Endothelial cell of umbilical vein (primary cell): ENCODE data around the gene TMEM59L. TPM values are rescaled to one million over a fixed set of nuclear protein-coding genes. Genes with fewer than 3 reads are reported as not detected.

ENCODE experiments used
- BruUV-seq: library from RNA; stranded (reverse); fragments of 400-500 nt; replicated peaks from 2 replicates; lab custom pipeline; 2021; lab: Mats Ljungman, UMichigan
- CTCF ChIA-PET: fragments of 300-600, 350-600 bp; sonication (Branson Sonifier 250); formaldehyde crosslinking; loops from one replicate; lab custom pipeline; 2021; ENCODE audit warnings: antibody characterized with exemption, inconsistent platforms; lab: Charles Lee
- POLR2A ChIA-PET: fragments of 300-600, 350-600 bp; sonication (Branson Sonifier 250); formaldehyde crosslinking; loops from one replicate; lab custom pipeline; 2021; ENCODE audit warnings: antibody characterized with exemption, inconsistent platforms; lab: Charles Lee
- DNase-seq: peaks from one replicate; pipeline ENCODE4 v3.0.0-alpha.2; 2011; ENCODE audit warnings: low read depth, low spot score
- FAIRE-seq: peaks from 2 replicates; lab custom pipeline; 2011; peaks lifted over from hg19 to GRCh38; lab: Jason Lieb, UNC
- H2AFZ ChIP-seq: 2 replicates; pipeline ENCODE4 v1.6.0; 2012; ENCODE audit warnings: low read depth, low read length, control low read depth, inconsistent platforms
- H3K27ac ChIP-seq: 2 replicates; pipeline ENCODE4 v1.5.1; 2011; ENCODE audit warnings: low read depth, mild to moderate bottlenecking, control low read depth, low read length, moderate library complexity; ENCODE audit not compliant: insufficient read depth
- H3K27me3 ChIP-seq, 2 experiments: 2 replicates each; pipeline versions ENCODE4 v1.6.0 to v1.6.1; 2011; ENCODE audit warnings: low read length in 2 of 2, mixed read lengths in 1 of 2; ENCODE audit not compliant: control insufficient read depth in 2 of 2, insufficient read depth in 2 of 2
- H3K36me3 ChIP-seq, 2 experiments: 2 replicates in 1 of 2; 3 replicates in 1 of 2; pipeline ENCODE4 v1.5.1; 2011; ENCODE audit warnings: low read length in 2 of 2, mild to moderate bottlenecking in 1 of 2, moderate library complexity in 1 of 2; ENCODE audit not compliant: control insufficient read depth in 2 of 2, insufficient read depth in 2 of 2; ENCODE audit errors: extremely low read depth in 1 of 2
- H3K4me1 ChIP-seq: 3 replicates; pipeline ENCODE4 v1.5.1; 2011; ENCODE audit warnings: mild to moderate bottlenecking, low read length; ENCODE audit not compliant: control insufficient read depth, insufficient read depth; ENCODE audit errors: extremely low read depth
- H3K4me2 ChIP-seq: 2 replicates; pipeline ENCODE4 v1.6.1; 2011; ENCODE audit warnings: low read length, control low read depth, mixed read lengths; ENCODE audit not compliant: insufficient read depth
- H3K4me3 ChIP-seq, 3 experiments: fragments of 200-600 bp in 1 of 3; sonication (generic), shearing (Covaris generic) in 1 of 3; replicated peaks in 1 of 3; 2 replicates each; pipeline ENCODE4 v1.5.1; 2011 to 2016; ENCODE audit warnings: control low read depth in 3 of 3, low read length in 3 of 3, mild to moderate bottlenecking in 2 of 3, inconsistent platforms in 1 of 3, low read depth in 1 of 3, moderate library complexity in 1 of 3; ENCODE audit not compliant: insufficient read depth in 1 of 3
- H3K79me2 ChIP-seq: 2 replicates; pipeline ENCODE4 v1.6.0; 2012; ENCODE audit warnings: low read length, inconsistent platforms; ENCODE audit not compliant: control insufficient read depth, insufficient read depth
- H3K9ac ChIP-seq: replicated peaks from 2 replicates; pipeline ENCODE3; 2011; ENCODE audit warnings: low read length, control low read depth; ENCODE audit not compliant: insufficient read depth; ENCODE audit errors: extremely low read depth
- H3K9me1 ChIP-seq: replicated peaks from 3 replicates; pipeline ENCODE4 v1.6.0; 2011; ENCODE audit warnings: mild to moderate bottlenecking, low read length; ENCODE audit not compliant: control insufficient read depth, insufficient read depth; ENCODE audit errors: extremely low read depth
- H3K9me3 ChIP-seq: replicated peaks from 2 replicates; pipeline ENCODE4 v1.5.1; 2012; ENCODE audit warnings: low read length, inconsistent platforms; ENCODE audit not compliant: control insufficient read depth, insufficient read depth
- H4K20me1 ChIP-seq: replicated peaks from 2 replicates; pipeline ENCODE3; 2011; ENCODE audit warnings: mild to moderate bottlenecking, low read length; ENCODE audit not compliant: control insufficient read depth, insufficient read depth; ENCODE audit errors: extremely low read depth
- CTCF ChIP-seq, 2 donors: IDR thresholded peaks; 1 replicate in 1 of 2; 2 replicates in 1 of 2; pipeline ENCODE4 v1.5.1; 2011; ENCODE audit warnings: low read length in 2 of 2, mild to moderate bottlenecking in 2 of 2, moderate library complexity in 2 of 2, control low read depth in 1 of 2, inconsistent platforms in 1 of 2, low read depth in 1 of 2; ENCODE audit not compliant: insufficient read depth in 1 of 2; ENCODE audit errors: extremely low read depth in 1 of 2
- EZH2 ChIP-seq: IDR thresholded peaks from 2 replicates; pipeline ENCODE4 v1.6.1; 2012; ENCODE audit warnings: borderline replicate concordance, low read depth, mild to moderate bottlenecking, moderate library complexity, low read length, inconsistent platforms; ENCODE audit not compliant: severe bottlenecking
- FOS ChIP-seq: IDR thresholded peaks from 2 replicates; pipeline ENCODE4 v1.6.1; 2011; ENCODE audit warnings: mild to moderate bottlenecking, low read length, moderate library complexity, borderline replicate concordance; ENCODE audit not compliant: insufficient read depth
- GATA2 ChIP-seq: IDR thresholded peaks from 2 replicates; pipeline ENCODE4 v1.7.0; 2011; ENCODE audit warnings: low read depth, mild to moderate bottlenecking, moderate library complexity, mixed read lengths, low read length; ENCODE audit not compliant: insufficient read length, insufficient read depth
- JUN ChIP-seq: IDR thresholded peaks from 2 replicates; pipeline ENCODE4 v1.6.1; 2011; ENCODE audit warnings: borderline replicate concordance, low read depth; ENCODE audit not compliant: insufficient read length, insufficient read depth
- MAX ChIP-seq: IDR thresholded peaks from 2 replicates; pipeline ENCODE4 v1.6.1; 2011; ENCODE audit not compliant: insufficient read depth, insufficient read length
- MYC ChIP-seq: IDR thresholded peaks from one replicate; pipeline ENCODE4 v1.6.1; 2011; ENCODE audit warnings: mild to moderate bottlenecking, low read depth, low read length
- POLR2A ChIP-seq: IDR thresholded peaks from 2 replicates; pipeline ENCODE4 v1.6.1; 2012; ENCODE audit warnings: low read depth, mild to moderate bottlenecking, control low read depth, low read length
- POLR2AphosphoS5 ChIP-seq: IDR thresholded peaks from 2 replicates; pipeline ENCODE4 v1.6.1; 2012; ENCODE audit warnings: low read depth, mild to moderate bottlenecking, control low read depth, low read length, moderate library complexity; ENCODE audit not compliant: insufficient read depth
- dilution Hi-C: fragments of 300-500 bp; cut with MboI; formaldehyde crosslinking; loops from one replicate; pipeline ENCODE4 v1.15.0; 2019; ENCODE audit warnings: low sequenced_read_pairs; ENCODE audit not compliant: extremely low pct_ligation_motif_present
- intact Hi-C: fragments of 100-400 bp; cut with micrococcal nuclease; formaldehyde crosslinking; loops from one replicate; pipeline ENCODE4 v1.10.0; 2022
- polyA plus RNA-seq, 4 experiments: library from polyadenylated mRNA; depleted of rRNA in 3 of 4; stranded (reverse) in 3 of 4; unstranded in 1 of 4; fragments of >200 nt; gene quantifications; 2 replicates each; pipeline versions ENCODE4 v1.2.1 to v1.2.3, GENCODE V29; 2011 to 2012; ENCODE audit warnings: missing spikeins in 1 of 4
- small RNA-seq: library from RNA; depleted of rRNA; stranded (forward); fragments of <200 nt; gene quantifications from one replicate; pipeline ENCODE3, GENCODE V24; 2012; ENCODE audit warnings: low replicate concordance, low read depth; ENCODE audit not compliant: insufficient read depth, insufficient read length
- total RNA-seq: library from RNA; stranded (reverse); gene quantifications from 2 replicates; pipeline ENCODE4 v1.2.3, GENCODE V29; 2021

Gene TMEM59L
- total and polyA plus RNA-seq, 2 donors (not counting 3 experiments of a cell fraction or from before 2014, with no cell fraction given), result 0.43 to 0.97 TPM

- no peak overlapping the region for H2AFZ ChIP-seq
- CTCF ChIA-PET, result no interaction called here
- H3K9ac ChIP-seq, result no peak overlapping the region
- intact Hi-C loops (no loop called here), dilution Hi-C loops (no loop called here)
- no peak for TF ChIP-seq CTCF (IDR thresholded peaks at IDR 0.05; ENCODE audit: extremely low read depth in 1 of 2, insufficient read depth in 1 of 2, low read depth in 1 of 2, low read length in 2 of 2)
- TF ChIP-seq FOS, result no peak
- no peak for TF ChIP-seq POLR2AphosphoS5
- TF ChIP-seq MAX, result no peak
- TF ChIP-seq EZH2, result no peak
- TF ChIP-seq JUN, result no peak
- TF ChIP-seq POLR2A, result no peak
- no peak for TF ChIP-seq GATA2
- TF ChIP-seq MYC, result no peak
- H3K4me2 ChIP-seq, result no peak overlapping the region
- no peaks in the 10 kb centered on the region for H3K9me1 ChIP-seq
- peaks cover 2 to 9% of the 10 kb centered on the region in 2 experiments for H3K36me3 ChIP-seq
- no peak for DNase-seq
- no peak for FAIRE-seq
- H4K20me1 ChIP-seq, result no peaks in the 10 kb centered on the region
- POLR2A ChIA-PET, result no interaction called here
- H3K79me2 ChIP-seq, result no peaks in the 10 kb centered on the region
- no TSS peak for BruUV-seq
- H3K27ac ChIP-seq, result no peak overlapping the region
- H3K27me3 ChIP-seq, result no peaks in the 10 kb centered on the region
- H3K4me1 ChIP-seq, result peaks cover 3% of the 10 kb centered on the region
- H3K9me3 ChIP-seq, result no peaks in the 10 kb centered on the region
- no peak overlapping the region for H3K4me3 ChIP-seq
Observed at GRCh38 chr19:18670312-18670711, 57.6 kb downstream of the TMEM59L start.

Small RNA genes within 50 kb of the gene (small RNA-seq; reads per million reads assigned to genes)
- gene RN7SL155P, result not detected

Other genes starting within 250 kb of the TMEM59L start
- 140 and 165 TPM in 2 replicates for gene GDF15, start 226.7 kb upstream of the TMEM59L start, total RNA-seq
- gene GDF15, start 226.7 kb upstream of the TMEM59L start, polyA plus RNA-seq, result 206 and 343 TPM in 2 replicates
- not detected in 2 replicates for gene LRRC25, start 215.2 kb upstream of the TMEM59L start, total RNA-seq
- not detected in 2 replicates for gene LRRC25, start 215.2 kb upstream of the TMEM59L start, polyA plus RNA-seq
- gene SSBP4, start 193.5 kb upstream of the TMEM59L start, total RNA-seq, result 140 and 151 TPM in 2 replicates
- 89.6 and 116 TPM in 2 replicates for gene SSBP4, start 193.5 kb upstream of the TMEM59L start, polyA plus RNA-seq
- gene ISYNA1, start 174.7 kb upstream of the TMEM59L start, total RNA-seq, result 70.2 and 74.1 TPM in 2 replicates
- 69.0 and 85.0 TPM in 2 replicates for gene ISYNA1, start 174.7 kb upstream of the TMEM59L start, polyA plus RNA-seq
- gene ELL, start 90.8 kb upstream of the TMEM59L start, total RNA-seq, result 15.5 and 18.2 TPM in 2 replicates
- 9.9 and 13.4 TPM in 2 replicates for gene ELL, start 90.8 kb upstream of the TMEM59L start, polyA plus RNA-seq
- gene FKBP8, start 69.3 kb upstream of the TMEM59L start, total RNA-seq, result 150 and 164 TPM in 2 replicates
- gene FKBP8, start 69.3 kb upstream of the TMEM59L start, polyA plus RNA-seq, result 173 and 204 TPM in 2 replicates
- gene KXD1, start 55.0 kb upstream of the TMEM59L start, total RNA-seq, result 127 and 134 TPM in 2 replicates
- gene KXD1, start 55.0 kb upstream of the TMEM59L start, polyA plus RNA-seq, result 186 and 236 TPM in 2 replicates
- gene UBA52, start 41.0 kb upstream of the TMEM59L start, total RNA-seq, result 1,218 and 1,221 TPM in 2 replicates
- 3,506 and 3,571 TPM in 2 replicates for gene UBA52, start 41.0 kb upstream of the TMEM59L start, polyA plus RNA-seq
- gene REX1BD, start 24.1 kb upstream of the TMEM59L start, total RNA-seq, result 64.0 and 64.4 TPM in 2 replicates
- 90.9 and 115 TPM in 2 replicates for gene REX1BD, start 24.1 kb upstream of the TMEM59L start, polyA plus RNA-seq
- not detected in 2 replicates for gene CRLF1, start 6.1 kb upstream of the TMEM59L start, total RNA-seq
- 0.18 and 0.37 TPM in 2 replicates for gene CRLF1, start 6.1 kb upstream of the TMEM59L start, polyA plus RNA-seq
- gene KLHL26, start 24.2 kb downstream of the TMEM59L start, total RNA-seq, result 6.2 and 6.7 TPM in 2 replicates
- gene KLHL26, start 24.2 kb downstream of the TMEM59L start, polyA plus RNA-seq, result 2.4 and 2.8 TPM in 2 replicates
- gene CRTC1, start 70.8 kb downstream of the TMEM59L start, total RNA-seq, result 10.3 and 11.4 TPM in 2 replicates
- gene CRTC1, start 70.8 kb downstream of the TMEM59L start, polyA plus RNA-seq, result 4.2 and 5.8 TPM in 2 replicates
- gene COMP, start 178.4 kb downstream of the TMEM59L start, total RNA-seq, result not detected in 2 replicates
- not detected in 2 replicates for gene COMP, start 178.4 kb downstream of the TMEM59L start, polyA plus RNA-seq
- gene UPF1, start 219.1 kb downstream of the TMEM59L start, total RNA-seq, result 68.2 and 69.1 TPM in 2 replicates
- gene UPF1, start 219.1 kb downstream of the TMEM59L start, polyA plus RNA-seq, result 50.2 and 65.9 TPM in 2 replicates